K562 (cell line): Measurements from ENCODE around the gene SRRD. TPM values are rescaled to one million over a fixed set of nuclear protein-coding genes. Genes with fewer than 3 reads are reported as not detected.

Source experiments
- CGGBP1 ChIP-seq: fragments of 250-450 bp; sonication (Bioruptor Pico); IDR thresholded peaks from 2 replicates; pipeline ENCODE4 v1.9.0; 2021; ENCODE audit warnings: mild to moderate bottlenecking
- CREB3 ChIP-seq: fragments of 450-650 bp; conservative IDR thresholded peaks from 2 replicates; pipeline ENCODE4 v1.6.1; 2016; ENCODE audit warnings: missing genetic modification characterization, low read depth, mild to moderate bottlenecking, missing compliant biosample characterization, moderate library complexity
- CREB5 ChIP-seq: fragments of 250-450 bp; sonication (Bioruptor Pico); IDR thresholded peaks from 2 replicates; pipeline ENCODE4 v1.5.0; 2020; ENCODE audit warnings: mild to moderate bottlenecking
- EP400 ChIP-seq: fragments of 450-650 bp; IDR thresholded peaks from 2 replicates; pipeline ENCODE4 v1.6.1; 2017; ENCODE audit warnings: antibody characterized with exemption, mild to moderate bottlenecking, moderate library complexity
- FOXA1 ChIP-seq: fragments of 450-650 bp; IDR thresholded peaks from 2 replicates; pipeline ENCODE4 v1.6.1; 2016; ENCODE audit warnings: mild to moderate bottlenecking, borderline replicate concordance
- ZNF740 ChIP-seq, 3 experiments: fragments of 200-800 bp in 1 of 3; sonication (Bioruptor generic) in 1 of 3; sonication (generic) in 1 of 3; formaldehyde crosslinking in 1 of 3; IDR thresholded peaks; 2 replicates each; pipeline versions ENCODE4 v1.6.1 to v1.8.0; 2016 to 2022; ENCODE audit warnings: mild to moderate bottlenecking in 2 of 3, missing compliant biosample characterization in 2 of 3, missing genetic modification characterization in 2 of 3, missing genetic modification reagents in 1 of 3
- polyA plus RNA-seq, 8 experiments: library from polyadenylated mRNA; depleted of rRNA in 4 of 8; stranded (reverse) in 5 of 8; unstranded in 3 of 8; fragments of >200 nt; fragmentation: Nextera tagmentation in 2 of 8; fragmentation: Illumina TruSeq in 1 of 8; extraction: Ambion mirVana in 2 of 8; extraction: Trizol in 1 of 8; gene quantifications; 2 replicates each; pipeline versions ENCODE4 v1.2.1 to v1.2.3, GENCODE V29; 2011 to 2014; ENCODE audit warnings: inconsistent platforms in 1 of 8, missing spikeins in 1 of 8
- total RNA-seq, 7 experiments: library from RNA; depleted of rRNA in 6 of 7; stranded (reverse); fragments of >200 nt in 6 of 7; fragmentation: Illumina TruSeq in 2 of 7; extraction: Trizol in 2 of 7; gene quantifications; 2 replicates each; pipeline versions ENCODE4 v1.2.1 to v1.2.3, GENCODE V29; 2011 to 2021; ENCODE audit warnings: low replicate concordance in 1 of 7

SRRD gene
- total and polyA plus RNA-seq, 9 of the 15 experiments (the other 6 are each of a cell fraction or from before 2014, with no cell fraction given), result 4.9 to 59.4 (median 34.4) TPM

- no peak for TF ChIP-seq CREB5
- TF ChIP-seq CGGBP1 (CRISPR knock-in tag), result no peak
- TF ChIP-seq ZNF740 (CRISPR knock-in tag; IDR thresholded peaks at IDR 0.05), result no peak
- TF ChIP-seq ZNF740 (tag; IDR thresholded peaks at IDR 0.05), result no peak
- no peak for TF ChIP-seq CREB3 (tag)
- TF ChIP-seq EP400, result no peak
- no peak for TF ChIP-seq FOXA1
Measured at GRCh38 chr22:26534171-26534855, 50.6 kb downstream of the SRRD start (continued).
